Calu3 (cell line): ENCODE results near the gene ROGDI. TPM values are rescaled to one million over a fixed set of nuclear protein-coding genes. Genes with fewer than 3 reads are reported as not detected.

Experiments
- BruUV-seq: library from RNA; stranded (reverse); fragments of 400-500 nt; replicated peaks from 2 replicates; lab custom pipeline; 2021; lab: Mats Ljungman, UMichigan
- CTCF ChIA-PET: fragments of 300-600 bp; sonication (Branson Sonifier 250); formaldehyde crosslinking; loops from one replicate; lab custom pipeline; 2022; ENCODE audit warnings: antibody characterized with exemption; lab: Charles Lee
- DNase-seq: peaks from one replicate; pipeline ENCODE4 v3.0.0; 2022
- H3K27ac Mint-ChIP-seq: one replicate; pipeline ENCODE4 v1.8.0; 2022; ENCODE audit warnings: mixed read lengths; ENCODE audit not compliant: unreplicated experiment
- H3K27me3 Mint-ChIP-seq: one replicate; pipeline ENCODE4 v1.8.0; 2022; ENCODE audit warnings: mixed read lengths; ENCODE audit not compliant: unreplicated experiment
- H3K36me3 Mint-ChIP-seq: one replicate; pipeline ENCODE4 v1.8.0; 2022; ENCODE audit warnings: mild to moderate bottlenecking, moderate library complexity, mixed read lengths; ENCODE audit not compliant: insufficient read depth, unreplicated experiment
- H3K4me1 Mint-ChIP-seq: one replicate; pipeline ENCODE4 v1.8.0; 2022; ENCODE audit warnings: mild to moderate bottlenecking, low read depth, mixed read lengths; ENCODE audit not compliant: unreplicated experiment
- H3K4me3 Mint-ChIP-seq: one replicate; pipeline ENCODE4 v1.8.0; 2022; ENCODE audit warnings: mild to moderate bottlenecking, low read depth, moderate library complexity, mixed read lengths; ENCODE audit not compliant: unreplicated experiment
- H3K9me3 Mint-ChIP-seq: one replicate; pipeline ENCODE4 v1.8.0; 2022; ENCODE audit warnings: low read depth, mixed read lengths; ENCODE audit not compliant: unreplicated experiment
- intact Hi-C: fragments of 100-400 bp; cut with micrococcal nuclease; formaldehyde crosslinking; loops from one replicate; pipeline ENCODE4 v1.10.0; 2022; ENCODE audit not compliant: unreplicated experiment
- total RNA-seq: library from RNA; stranded (reverse); gene quantifications from 2 replicates; pipeline ENCODE4 v1.2.3, GENCODE V29; 2022
- TF ChIP-seq, protein P1 (sequence below): fragments of 200-600 bp; IDR thresholded peaks from one replicate; pipeline ENCODE4 v1.8.0; 2022; ENCODE audit warnings: antibody characterized with exemption; ENCODE audit not compliant: unreplicated experiment

ROGDI gene
- total RNA-seq, 1 experiment from 2014 or later: 20.8 TPM

DNA sequence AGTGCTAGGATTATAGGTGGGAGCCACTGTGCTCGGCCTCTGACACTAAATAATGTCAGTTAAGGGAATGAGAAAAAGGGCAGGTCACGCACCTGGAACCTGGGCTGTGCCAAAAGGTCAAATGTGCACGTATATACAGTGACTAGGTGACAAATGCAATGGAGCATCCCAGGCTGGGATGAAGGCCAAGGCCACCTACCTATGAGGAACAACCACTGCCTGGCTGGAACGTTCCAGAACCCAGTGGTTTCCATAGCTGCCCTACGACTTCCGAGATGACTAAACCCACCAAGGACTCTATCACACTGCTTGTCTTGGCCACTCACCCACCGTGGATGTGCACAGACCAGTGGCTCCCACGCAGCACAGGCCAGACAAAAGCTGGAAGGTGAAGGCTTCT, 51.5 kb downstream of the ROGDI start:
- H3K4me3 Mint-ChIP-seq: no peak overlapping the region
- H3K4me1 Mint-ChIP-seq: no peaks in the 10 kb centered on the region
- peaks cover 3% of the 10 kb centered on the region for H3K9me3 Mint-ChIP-seq
- CTCF ChIA-PET: no interaction called here
- no peaks in the 10 kb centered on the region for H3K27me3 Mint-ChIP-seq
- no TSS peak for BruUV-seq
- H3K36me3 Mint-ChIP-seq: peaks cover 59% of the 10 kb centered on the region
- H3K27ac Mint-ChIP-seq: no peak overlapping the region
- intact Hi-C loops: no loop called here
- TF ChIP-seq, protein P1, sequence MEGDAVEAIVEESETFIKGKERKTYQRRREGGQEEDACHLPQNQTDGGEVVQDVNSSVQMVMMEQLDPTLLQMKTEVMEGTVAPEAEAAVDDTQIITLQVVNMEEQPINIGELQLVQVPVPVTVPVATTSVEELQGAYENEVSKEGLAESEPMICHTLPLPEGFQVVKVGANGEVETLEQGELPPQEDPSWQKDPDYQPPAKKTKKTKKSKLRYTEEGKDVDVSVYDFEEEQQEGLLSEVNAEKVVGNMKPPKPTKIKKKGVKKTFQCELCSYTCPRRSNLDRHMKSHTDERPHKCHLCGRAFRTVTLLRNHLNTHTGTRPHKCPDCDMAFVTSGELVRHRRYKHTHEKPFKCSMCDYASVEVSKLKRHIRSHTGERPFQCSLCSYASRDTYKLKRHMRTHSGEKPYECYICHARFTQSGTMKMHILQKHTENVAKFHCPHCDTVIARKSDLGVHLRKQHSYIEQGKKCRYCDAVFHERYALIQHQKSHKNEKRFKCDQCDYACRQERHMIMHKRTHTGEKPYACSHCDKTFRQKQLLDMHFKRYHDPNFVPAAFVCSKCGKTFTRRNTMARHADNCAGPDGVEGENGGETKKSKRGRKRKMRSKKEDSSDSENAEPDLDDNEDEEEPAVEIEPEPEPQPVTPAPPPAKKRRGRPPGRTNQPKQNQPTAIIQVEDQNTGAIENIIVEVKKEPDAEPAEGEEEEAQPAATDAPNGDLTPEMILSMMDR: no peak
- no peak for DNase-seq

DNA sequence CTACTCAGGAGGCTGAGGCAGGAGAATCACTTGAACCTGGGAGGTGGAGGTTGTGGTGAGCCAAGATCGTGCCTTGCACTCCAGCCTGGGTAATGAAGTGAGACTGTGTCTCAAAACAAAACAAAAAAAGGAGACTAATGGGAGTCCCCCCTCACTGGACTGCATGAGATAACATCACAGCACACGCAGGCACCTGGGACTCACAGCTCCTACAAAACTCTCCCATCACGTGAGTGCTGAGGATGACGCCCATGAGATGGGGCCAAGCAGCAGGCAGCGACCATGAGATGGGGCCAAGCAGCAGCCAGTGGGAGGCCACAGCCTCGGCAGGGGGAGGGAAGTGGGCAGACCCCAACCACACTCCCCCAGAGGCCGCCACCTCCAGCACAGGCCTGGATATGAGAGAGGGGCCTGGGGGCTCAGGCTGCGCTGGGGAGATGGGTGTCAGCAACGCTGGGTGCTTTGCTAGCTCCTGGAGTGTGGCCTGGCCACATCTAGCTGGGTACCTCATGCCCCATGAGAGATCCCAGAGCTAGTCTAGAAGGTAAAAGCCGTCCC, 52.7 kb downstream of the ROGDI start:
- Mint-ChIP-seq H3K27me3 (no peaks in the 10 kb centered on the region), H3K27ac (no peak overlapping the region), H3K4me3 (no peak overlapping the region), H3K9me3 (no peaks in the 10 kb centered on the region), H3K36me3 (peaks cover 52% of the 10 kb centered on the region), H3K4me1 (no peaks in the 10 kb centered on the region)
- no TSS peak for BruUV-seq
- DNase-seq: no peak
- CTCF ChIA-PET: no interaction called here
- intact Hi-C loops: no loop called here
- TF ChIP-seq, protein P1: no peak

DNA sequence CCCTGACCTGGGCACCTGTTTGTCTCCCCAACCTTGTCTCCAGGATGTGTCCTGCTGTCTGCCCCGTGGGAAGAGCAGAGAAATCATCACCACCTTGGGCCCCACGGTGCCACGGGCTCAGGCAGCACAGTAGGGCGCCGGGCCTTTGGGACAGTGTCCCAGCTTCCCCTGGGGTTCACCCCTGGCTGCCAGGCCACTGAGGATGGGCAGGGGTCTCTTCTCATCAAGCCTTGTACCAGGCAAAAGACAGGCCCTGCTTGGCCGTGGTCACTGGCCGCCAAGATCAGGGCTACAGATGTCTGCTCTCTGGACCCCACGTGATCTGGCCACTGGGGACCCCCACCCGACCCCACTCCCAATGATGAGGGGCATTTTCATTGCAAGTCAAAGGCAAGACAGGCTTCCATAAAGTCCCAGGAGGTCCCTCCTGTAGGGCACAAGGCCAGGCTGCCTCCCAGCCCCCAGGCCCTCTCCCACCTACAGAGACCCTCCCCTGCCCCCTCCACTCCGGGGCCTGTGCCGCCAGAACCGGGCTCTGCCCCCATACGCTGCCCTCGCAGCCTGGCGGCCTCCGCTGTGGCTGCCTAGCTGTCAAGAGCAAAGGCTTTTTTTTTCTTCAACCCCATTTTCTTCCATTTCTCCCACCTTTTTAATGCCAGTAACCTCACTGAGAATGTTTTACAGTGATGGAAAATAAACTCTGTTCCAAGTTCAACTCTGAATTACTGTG, 53.6 kb downstream of the ROGDI start:
- Mint-ChIP-seq H3K27ac (no peak overlapping the region), H3K9me3 (no peaks in the 10 kb centered on the region), H3K4me1 (no peaks in the 10 kb centered on the region), H3K4me3 (no peak overlapping the region), H3K36me3 (peaks cover 48% of the 10 kb centered on the region), H3K27me3 (peaks cover 1% of the 10 kb centered on the region)
- CTCF ChIA-PET: no interaction called here
- intact Hi-C loops: no loop called here
- BruUV-seq: no TSS peak
- no peak for DNase-seq
- TF ChIP-seq, protein P1: no peak

DNA sequence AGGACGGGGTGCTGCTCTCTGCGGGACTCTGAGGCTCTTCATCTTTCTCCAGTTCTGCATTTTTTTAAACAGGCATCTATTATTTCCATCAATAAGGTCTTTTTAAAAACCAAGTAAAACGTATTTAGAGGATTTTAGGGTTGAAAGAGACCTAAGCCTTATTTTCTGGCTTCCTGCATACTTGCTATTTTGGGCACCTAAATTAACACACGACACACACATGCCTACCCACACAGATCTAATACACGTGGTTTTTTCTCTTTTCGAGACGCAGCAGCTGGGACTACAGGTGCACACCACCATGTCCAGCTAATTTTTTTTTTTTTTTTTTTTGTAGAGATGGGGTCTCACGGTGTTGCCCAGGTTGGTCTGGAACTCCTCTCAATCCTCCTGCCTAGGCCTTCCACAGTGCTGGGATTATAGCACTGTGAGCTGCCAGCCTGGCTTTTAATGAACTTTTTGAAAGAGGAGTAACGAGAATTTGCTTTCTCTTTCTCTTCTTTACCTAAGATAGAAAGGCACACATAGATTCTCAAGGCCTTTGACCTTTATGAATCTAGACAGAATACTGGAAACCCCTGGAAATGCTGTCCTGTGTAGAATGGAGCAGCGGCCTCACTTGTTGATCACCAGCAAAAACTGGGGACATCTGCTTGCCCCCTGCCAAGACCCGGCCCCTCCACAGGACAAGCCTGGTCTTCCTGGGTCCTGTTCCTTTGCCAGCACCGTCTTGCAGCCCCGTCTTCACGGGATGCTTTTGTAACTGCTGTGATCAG, 54.3 kb downstream of the ROGDI start:
- TF ChIP-seq, protein P1: no peak
- Mint-ChIP-seq H3K27ac (no peak overlapping the region), H3K4me1 (peaks cover 7% of the 10 kb centered on the region), H3K9me3 (no peaks in the 10 kb centered on the region), H3K36me3 (peaks cover 42% of the 10 kb centered on the region), H3K27me3 (peaks cover 9% of the 10 kb centered on the region), H3K4me3 (no peak overlapping the region)
- BruUV-seq: no TSS peak
- intact Hi-C loops: no loop called here
- no peak for DNase-seq
- CTCF ChIA-PET: no interaction called here
